Sciatic nerve (tissue), 2 donors: ENCODE results near the gene SLC6A7. TPM values are rescaled to one million over a fixed set of nuclear protein-coding genes. Genes with fewer than 3 reads are reported as not detected.
A peak's percentile ranks its signal among the peaks of the same experiment; 100 is the strongest.

Experiments
- ATAC-seq: fragments of 200-7000 bp; cut with Tn5 transposase; one replicate; pipeline ENCODE4 v1.9.1; 2020; ENCODE audit warnings: mild to moderate bottlenecking, moderate library complexity
- DNase-seq: peaks from one replicate; pipeline ENCODE4 v3.0.0-alpha.2; 2020; ENCODE audit warnings: low spot score
- intact Hi-C: fragments of 100-400 bp; cut with DNase I; formaldehyde crosslinking; loops from one replicate; pipeline ENCODE4 v1.14.2; 2022
- total RNA-seq: library from RNA; stranded (reverse); fragmentation: NEBNext Ultra II Directional; extraction: Animal tissue kit (Norgen Biotek cat#: 25700); gene quantifications from one replicate; pipeline ENCODE4 v1.2.1, GENCODE V29; 2021
- donor health status: DM: no; HTN: no; CAD: no.
- donor health status: DM: no; HTN: no; CAD: no.

The SLC6A7 gene
- total RNA-seq, 1 donor from 2014 or later = not detected

- no peak for DNase-seq
- intact Hi-C loops = no loop called here
- ATAC-seq = no peak
These were observed 35.2 kb upstream of the SLC6A7 start for GRCh38 chr5:150154618-150155128.

- ATAC-seq (peak; percentile 94), DNase-seq (peak; percentile 95)
- intact Hi-C loops = no loop called here
These were observed 34.4 kb upstream of the SLC6A7 start, which contains the start of gene PDGFRB for GRCh38 chr5:150155258-150156026. TSS of gene PDGFRB (minus strand) at chr5:150155845. CDS start at chr5:150137047, 18,798 bp downstream.

GRCh38 chr5:150156027-150156368 is 33.9 kb upstream of the SLC6A7 start:
- intact Hi-C loops = no loop called here
- DNase-seq (no peak), ATAC-seq (no peak)

GRCh38 chr5:150156540-150156939 is 33.3 kb upstream of the SLC6A7 start:
- intact Hi-C loops = no loop called here
- DNase-seq (no peak), ATAC-seq (no peak)

GRCh38 chr5:150157168-150157567 is 32.7 kb upstream of the SLC6A7 start:
- intact Hi-C loops = no loop called here
- no peak for DNase-seq

GRCh38 chr5:150158170-150158949 is 31.5 kb upstream of the SLC6A7 start:
- ATAC-seq (no peak), DNase-seq (no peak)
- intact Hi-C loops = no loop called here

More at GRCh38 chr5:150157168-150157567, 32.7 kb upstream of the SLC6A7 start:
- no peak for ATAC-seq

- ATAC-seq = no peak
- intact Hi-C loops = no loop called here
- DNase-seq = no peak
These were observed 30.8 kb upstream of the SLC6A7 start for GRCh38 chr5:150159031-150159430.

GRCh38 chr5:150159741-150160179 is 30.1 kb upstream of the SLC6A7 start:
- intact Hi-C loops = loop anchor here (5.0 kb wide), 1 partner anchor 58 kb away; no protein-coding TSS in a partner anchor
- DNase-seq (no peak), ATAC-seq (no peak)

- DNase-seq (no peak), ATAC-seq (no peak)
- intact Hi-C loops = loop anchor here (5.0 kb wide), 1 partner anchor 57 kb away; no protein-coding TSS in a partner anchor
These were observed 29.3 kb upstream of the SLC6A7 start for GRCh38 chr5:150160448-150161081.

GRCh38 chr5:150161242-150162141 is 28.4 kb upstream of the SLC6A7 start:
- intact Hi-C loops = loop anchor here (5.0 kb wide), 1 partner anchor 56 kb away; no protein-coding TSS in a partner anchor
- ATAC-seq = peak; percentile 63
- DNase-seq = peak; percentile 94

- ATAC-seq = no peak
These were observed 27.7 kb upstream of the SLC6A7 start for GRCh38 chr5:150162142-150162513.

GRCh38 chr5:150163035-150163434 is 26.8 kb upstream of the SLC6A7 start:
- DNase-seq = no peak
- intact Hi-C loops = loop anchor here (5.0 kb wide), 1 partner anchor 54 kb away; no protein-coding TSS in a partner anchor
- ATAC-seq = no peak

More at GRCh38 chr5:150162142-150162513, 27.7 kb upstream of the SLC6A7 start:
- no peak for DNase-seq
- intact Hi-C loops = loop anchor here (5.0 kb wide), 1 partner anchor 55 kb away; no protein-coding TSS in a partner anchor

- intact Hi-C loops = loop anchor here (5.0 kb wide), 1 partner anchor 54 kb away; no protein-coding TSS in a partner anchor
- peak; percentile 70 for ATAC-seq
- no peak for DNase-seq
These were observed 26.3 kb upstream of the SLC6A7 start for GRCh38 chr5:150163547-150164059.

GRCh38 chr5:150164211-150164980 is 25.5 kb upstream of the SLC6A7 start:
- intact Hi-C loops = loop anchor here (5.0 kb wide), 1 partner anchor 53 kb away; no protein-coding TSS in a partner anchor
- DNase-seq (no peak), ATAC-seq (peak; percentile 65)

GRCh38 chr5:150166037-150166649 is 23.7 kb upstream of the SLC6A7 start:
- DNase-seq (no peak), ATAC-seq (no peak)
- intact Hi-C loops = no loop called here

GRCh38 chr5:150166650-150167511 is 23.0 kb upstream of the SLC6A7 start, which contains the start of gene CDX1:
TSS of gene CDX1 (plus strand) at chr5:150166778. CDS start at chr5:150166877, 99 bp downstream.
- intact Hi-C loops = no loop called here
- no peak for DNase-seq
- ATAC-seq = no peak
